Mucosa of rectum (tissue), 2 donors: ENCODE data around the gene HIVEP2.

Experiments used
- H3K27ac ChIP-seq, 2 donors: one replicate each; pipeline ENCODE4 v1.7.0; 2013; ENCODE audit warnings: inconsistent platforms in 2 of 2, low read depth in 2 of 2, low read length in 2 of 2
- H3K27me3 ChIP-seq, 2 donors: one replicate each; pipeline ENCODE4 v1.7.0; 2013; ENCODE audit warnings: low read length in 2 of 2; ENCODE audit not compliant: control insufficient read depth in 2 of 2, insufficient read depth in 2 of 2
- H3K36me3 ChIP-seq, 2 donors: one replicate each; pipeline ENCODE4 v1.7.0; 2013; ENCODE audit warnings: low read length in 2 of 2; ENCODE audit not compliant: control insufficient read depth in 2 of 2, insufficient read depth in 2 of 2
- H3K4me1 ChIP-seq, 2 donors: one replicate each; pipeline ENCODE4 v1.7.0; 2013; ENCODE audit warnings: low read length in 2 of 2, mild to moderate bottlenecking in 1 of 2; ENCODE audit not compliant: control insufficient read depth in 2 of 2, insufficient read depth in 2 of 2
- H3K4me3 ChIP-seq, 2 donors: one replicate each; pipeline ENCODE4 v1.7.0; 2013; ENCODE audit warnings: low read length in 2 of 2
- H3K9ac ChIP-seq, 2 donors: one replicate each; pipeline ENCODE4 v1.7.0; 2013; ENCODE audit warnings: low read length in 2 of 2, low read depth in 1 of 2, mild to moderate bottlenecking in 1 of 2
- H3K9me3 ChIP-seq, 2 donors: one replicate each; pipeline ENCODE4 v1.7.0; 2013; ENCODE audit warnings: low read length in 2 of 2; ENCODE audit not compliant: control insufficient read depth in 2 of 2
- donor health status: healthy.
- donor health status: Normal muscosa, but diverticular disease.

Gene HIVEP2

GRCh38 chr6:142846459-142846831 is 98.5 kb downstream of the HIVEP2 start:
- Histone ChIP-seq H3K27ac (peak overlapping the region; percentile 74 to 83), H3K36me3 (no peaks in the 10 kb centered on the region), H3K4me3 (no peak overlapping the region), H3K4me1 (peaks cover 27 to 34% of the 10 kb centered on the region in 2 donors), H3K9me3 (no peaks in the 10 kb centered on the region), H3K9ac (peak overlapping the region in 1 of 2 donors; percentile 41), H3K27me3 (no peaks in the 10 kb centered on the region)

GRCh38 chr6:142845624-142846458 is 99.1 kb downstream of the HIVEP2 start:
- H3K36me3 ChIP-seq: no peaks in the 10 kb centered on the region
- no peaks in the 10 kb centered on the region for H3K9me3 ChIP-seq
- peak overlapping the region; percentile 41 to 42 for H3K9ac ChIP-seq
- no peaks in the 10 kb centered on the region for H3K27me3 ChIP-seq
- H3K4me1 ChIP-seq: peaks cover 27 to 34% of the 10 kb centered on the region in 2 donors
- peak overlapping the region; percentile 33 to 67 for H3K4me3 ChIP-seq
- peak overlapping the region; percentile 74 to 83 for H3K27ac ChIP-seq

DNA sequence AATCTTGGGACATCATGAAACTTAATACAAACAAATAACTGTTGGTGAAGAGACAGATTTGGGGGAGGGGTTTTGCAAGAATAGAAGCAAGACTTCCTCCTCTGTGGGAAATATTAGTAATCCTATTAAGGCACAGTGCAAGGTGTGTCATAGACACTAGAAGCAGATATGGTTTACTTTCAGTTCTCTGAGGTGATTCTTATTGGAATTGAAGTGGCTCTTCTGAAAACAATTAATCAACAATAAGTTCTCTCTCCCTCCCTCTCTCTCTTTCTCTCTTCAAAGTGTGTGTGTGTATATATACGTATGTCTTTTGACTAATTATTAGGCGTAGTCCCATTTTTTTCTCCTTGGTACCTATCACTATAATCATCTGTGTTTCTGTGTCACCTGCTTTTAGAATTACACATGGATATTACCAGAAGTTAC is 99.8 kb downstream of the HIVEP2 start:
- no peaks in the 10 kb centered on the region for H3K9me3 ChIP-seq
- H3K36me3 ChIP-seq: no peaks in the 10 kb centered on the region
- H3K27ac ChIP-seq: peak overlapping the region; percentile 74 to 83
- peaks cover 27 to 34% of the 10 kb centered on the region in 2 donors for H3K4me1 ChIP-seq
- peak overlapping the region; percentile 33 to 67 for H3K4me3 ChIP-seq
- no peaks in the 10 kb centered on the region for H3K27me3 ChIP-seq
- H3K9ac ChIP-seq: peak overlapping the region; percentile 41 to 42

- no peaks in the 10 kb centered on the region for H3K9me3 ChIP-seq
- peak overlapping the region; percentile 28 to 83 for H3K27ac ChIP-seq
- peak overlapping the region in 1 of 2 donors; percentile 67 for H3K4me3 ChIP-seq
- no peaks in the 10 kb centered on the region for H3K36me3 ChIP-seq
- H3K4me1 ChIP-seq: peaks cover 26 to 32% of the 10 kb centered on the region in 2 donors
- H3K27me3 ChIP-seq: no peaks in the 10 kb centered on the region
- H3K9ac ChIP-seq: peak overlapping the region in 1 of 2 donors; percentile 9
These were observed 100.8 kb downstream of the HIVEP2 start for GRCh38 chr6:142844065-142844755.

GRCh38 chr6:142843361-142843760 is 101.6 kb downstream of the HIVEP2 start:
- Histone ChIP-seq H3K27me3 (no peaks in the 10 kb centered on the region), H3K4me1 (peaks cover 24% of the 10 kb centered on the region in 2 donors), H3K36me3 (no peaks in the 10 kb centered on the region), H3K9ac (no peak overlapping the region), H3K27ac (peak overlapping the region in 1 of 2 donors; percentile 67), H3K9me3 (no peaks in the 10 kb centered on the region), H3K4me3 (no peak overlapping the region)

DNA sequence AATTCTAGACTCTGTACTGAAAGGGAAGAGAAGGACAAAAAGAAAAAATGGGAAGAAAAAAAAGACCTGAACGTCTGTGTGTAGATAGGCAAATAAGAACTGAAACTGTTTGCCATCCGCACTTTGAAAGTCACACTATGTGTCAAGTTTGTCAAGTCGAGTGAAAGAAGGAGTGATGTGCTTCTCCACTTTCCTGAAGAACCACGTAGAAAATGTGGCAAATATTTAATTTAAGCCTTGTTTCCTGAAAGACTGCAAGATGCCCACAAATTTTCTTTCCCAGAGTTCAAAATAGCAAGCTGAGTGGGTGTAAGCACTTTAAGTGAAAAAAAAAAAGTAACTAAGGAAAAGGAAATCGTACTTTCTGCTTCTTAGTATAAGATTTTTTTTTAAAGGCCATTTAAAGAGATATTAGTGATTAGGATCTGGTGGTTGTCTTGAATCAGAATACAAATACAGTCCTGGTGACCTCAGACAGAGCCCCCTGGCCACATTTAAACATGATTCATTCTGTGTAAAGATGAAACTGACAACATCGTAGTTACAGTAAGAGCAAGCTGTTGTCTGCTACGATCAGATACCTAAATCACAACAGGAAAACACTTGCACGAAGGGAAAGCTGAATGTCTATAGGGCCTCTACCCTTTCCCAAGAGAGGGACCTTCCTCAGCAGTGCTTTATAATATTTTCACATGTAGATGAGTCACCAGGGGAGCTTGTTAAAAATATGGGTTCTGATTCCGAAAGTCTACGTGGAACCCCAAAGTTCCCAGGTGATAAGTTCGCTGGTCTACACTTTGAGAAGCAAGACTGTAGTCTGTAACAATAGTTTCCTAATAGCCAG is 102.3 kb downstream of the HIVEP2 start:
- H3K9ac ChIP-seq: peak overlapping the region; percentile 14 to 53
- peak overlapping the region; percentile 54 to 67 for H3K27ac ChIP-seq
- no peaks in the 10 kb centered on the region for H3K27me3 ChIP-seq
- no peaks in the 10 kb centered on the region for H3K9me3 ChIP-seq
- H3K36me3 ChIP-seq: no peaks in the 10 kb centered on the region
- H3K4me1 ChIP-seq: peaks cover 24% of the 10 kb centered on the region in 2 donors
- peak overlapping the region in 1 of 2 donors; percentile 27 for H3K4me3 ChIP-seq

- no peak overlapping the region for H3K9ac ChIP-seq
- no peaks in the 10 kb centered on the region for H3K27me3 ChIP-seq
- no peaks in the 10 kb centered on the region for H3K9me3 ChIP-seq
- no peaks in the 10 kb centered on the region for H3K36me3 ChIP-seq
- peaks cover 22% of the 10 kb centered on the region in 2 donors for H3K4me1 ChIP-seq
- peak overlapping the region; percentile 54 to 67 for H3K27ac ChIP-seq
- H3K4me3 ChIP-seq: no peak overlapping the region
These were observed 103.1 kb downstream of the HIVEP2 start for GRCh38 chr6:142841915-142842314.

DNA sequence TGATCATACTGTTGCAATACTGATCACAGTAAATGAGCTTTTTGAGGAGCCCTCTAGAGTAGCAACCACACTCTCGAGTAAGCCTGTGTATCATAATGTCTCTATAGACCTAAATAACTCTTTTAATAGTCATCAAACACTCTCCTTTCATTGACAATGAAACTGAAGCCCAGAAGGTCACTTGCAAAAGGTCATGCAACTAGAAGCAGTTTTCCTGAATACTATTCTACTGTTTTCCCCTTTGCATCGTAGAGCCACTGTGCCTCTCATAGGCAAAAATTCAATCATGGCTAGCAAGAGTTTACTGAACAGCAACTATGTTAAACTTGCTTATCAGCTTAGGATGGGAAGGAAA is 105.3 kb downstream of the HIVEP2 start:
- no peaks in the 10 kb centered on the region for H3K36me3 ChIP-seq
- no peak overlapping the region for H3K4me3 ChIP-seq
- no peak overlapping the region for H3K9ac ChIP-seq
- no peaks in the 10 kb centered on the region for H3K27me3 ChIP-seq
- no peaks in the 10 kb centered on the region for H3K9me3 ChIP-seq
- H3K27ac ChIP-seq: no peak overlapping the region
- H3K4me1 ChIP-seq: peaks cover 0 to 2% of the 10 kb centered on the region in 2 donors

- Histone ChIP-seq H3K27me3 (no peaks in the 10 kb centered on the region), H3K4me3 (no peak overlapping the region), H3K4me1 (peaks cover 0 to 2% of the 10 kb centered on the region in 2 donors), H3K36me3 (no peaks in the 10 kb centered on the region), H3K9me3 (no peaks in the 10 kb centered on the region), H3K27ac (no peak overlapping the region), H3K9ac (no peak overlapping the region)
These were observed 105.9 kb downstream of the HIVEP2 start for GRCh38 chr6:142838821-142839685.
